Prostate gland (tissue), 2 donors: Measurements from ENCODE around the gene STXBP3. TPM values are rescaled to one million over a fixed set of nuclear protein-coding genes. Genes with fewer than 3 reads are reported as not detected.

Experiments used
- DNase-seq: peaks from one replicate; pipeline ENCODE4 v3.0.0-alpha.2; 2019; ENCODE audit warnings: low spot score
- H3K27ac ChIP-seq, 2 donors: fragments of 200-600 bp; sonication (generic); 2 replicates each; pipeline ENCODE4 v1.5.1; 2017 to 2019
- H3K27me3 ChIP-seq: fragments of 200-600 bp; sonication (generic); replicated peaks from 2 replicates; pipeline ENCODE4 v1.5.1; 2019; ENCODE audit not compliant: insufficient read depth
- H3K36me3 ChIP-seq, 2 donors: fragments of 200-600 bp; sonication (generic); 1 replicate in 1 of 2; 2 replicates in 1 of 2; pipeline versions ENCODE4 v1.5.1 to v1.8.1; 2017 to 2019
- H3K4me1 ChIP-seq: fragments of 200-600 bp; sonication (generic); replicated peaks from 2 replicates; pipeline ENCODE4 v1.5.1; 2019
- H3K4me3 ChIP-seq, 2 donors: fragments of 200-600 bp; sonication (generic); 2 replicates each; pipeline ENCODE4 v1.5.1; 2017 to 2019
- H3K9me3 ChIP-seq: fragments of 200-600 bp; sonication (generic); 2 replicates; pipeline ENCODE4 v1.5.1; 2017
- CTCF ChIP-seq, 4 experiments: fragments of 200-600 bp in 2 of 4; fragments of 450-650 bp in 2 of 4; sonication (generic) in 2 of 4; IDR thresholded peaks; 1 replicate in 3 of 4; 2 replicates in 1 of 4; pipeline ENCODE4 v1.5.1; 2016 to 2019; ENCODE audit warnings: antibody characterized with exemption in 4 of 4, mild to moderate bottlenecking in 2 of 4, moderate library complexity in 2 of 4
- POLR2A ChIP-seq: fragments of 450-650 bp; IDR thresholded peaks from one replicate; pipeline ENCODE4 v1.6.1; 2016; ENCODE audit warnings: antibody characterized with exemption, mild to moderate bottlenecking
- POLR2AphosphoS5 ChIP-seq: sonication (generic); formaldehyde crosslinking; IDR thresholded peaks from one replicate; pipeline ENCODE4 v1.6.1; 2017; ENCODE audit warnings: antibody characterized with exemption
- WGBS: methylation state at CpG from one replicate; pipeline ENCODE4 v1.1.5; 2018; 5-methylcytosine and 5-hydroxymethylcytosine counted together
- intact Hi-C: fragments of 100-400 bp; cut with DNase I; formaldehyde crosslinking; loops from one replicate; pipeline ENCODE4 v1.14.2; 2022
- total RNA-seq, 2 donors: library from RNA; depleted of rRNA; stranded (reverse); fragments of >200 nt; gene quantifications; one replicate each; pipeline ENCODE4 v1.1.0, GENCODE V29; 2016

The STXBP3 gene
- total RNA-seq, 2 donors from 2014 or later: 41.1 to 55.4 TPM

- intact Hi-C loops: no loop called here
- WGBS: 95% methylated on average over 1 of the region's 1 CpG
- H3K27ac ChIP-seq: no peak overlapping the region
- no peaks in the 10 kb centered on the region for H3K4me1 ChIP-seq
- H3K27me3 ChIP-seq: no peaks in the 10 kb centered on the region
- TF ChIP-seq POLR2A: no peak
- no peak for TF ChIP-seq POLR2AphosphoS5
- no peak for TF ChIP-seq CTCF (IDR thresholded peaks at IDR 0.05)
- no peak overlapping the region for H3K4me3 ChIP-seq
- H3K36me3 ChIP-seq: no peaks in the 10 kb centered on the region
- DNase-seq: no peak
- no peaks in the 10 kb centered on the region for H3K9me3 ChIP-seq
Measured at GRCh38 chr1:108847494-108847893, 101.0 kb downstream of the STXBP3 start.

- Histone ChIP-seq H3K36me3 (no peaks in the 10 kb centered on the region), H3K4me3 (no peak overlapping the region), H3K27ac (no peak overlapping the region), H3K4me1 (no peaks in the 10 kb centered on the region), H3K9me3 (no peaks in the 10 kb centered on the region), H3K27me3 (no peaks in the 10 kb centered on the region)
- DNase-seq: no peak
- no peak for TF ChIP-seq CTCF (IDR thresholded peaks at IDR 0.05)
- TF ChIP-seq POLR2AphosphoS5: no peak
- TF ChIP-seq POLR2A: no peak
- intact Hi-C loops: no loop called here
Measured at GRCh38 chr1:108848806-108849205, 102.3 kb downstream of the STXBP3 start.

- intact Hi-C loops: no loop called here
- H3K9me3 ChIP-seq: no peaks in the 10 kb centered on the region
- no peaks in the 10 kb centered on the region for H3K27me3 ChIP-seq
- TF ChIP-seq POLR2A: no peak
- no peak for TF ChIP-seq POLR2AphosphoS5
- no peak for TF ChIP-seq CTCF (IDR thresholded peaks at IDR 0.05)
- H3K36me3 ChIP-seq: no peaks in the 10 kb centered on the region
- WGBS: 92% methylated on average over 7 of the region's 7 CpGs
- H3K27ac ChIP-seq: no peak overlapping the region
- no peak for DNase-seq
- H3K4me1 ChIP-seq: no peaks in the 10 kb centered on the region
- no peak overlapping the region for H3K4me3 ChIP-seq
Measured at GRCh38 chr1:108850929-108851328, 104.5 kb downstream of the STXBP3 start.

- no peak overlapping the region for H3K4me3 ChIP-seq
- TF ChIP-seq POLR2AphosphoS5 (no peak), POLR2A (no peak), CTCF (IDR thresholded peaks at IDR 0.05) (no peak)
- no peak for DNase-seq
- intact Hi-C loops: no loop called here
- no peaks in the 10 kb centered on the region for H3K9me3 ChIP-seq
- H3K27ac ChIP-seq: no peak overlapping the region
- no peaks in the 10 kb centered on the region for H3K27me3 ChIP-seq
- 88% methylated on average over 4 of the region's 4 CpGs for whole genome bisulfite sequencing
- H3K36me3 ChIP-seq: no peaks in the 10 kb centered on the region
- H3K4me1 ChIP-seq: no peaks in the 10 kb centered on the region
Measured at GRCh38 chr1:108851567-108851966, 105.1 kb downstream of the STXBP3 start.

GRCh38 chr1:108852221-108852975, 105.9 kb downstream of the STXBP3 start:
- intact Hi-C loops: no loop called here
- no peak for DNase-seq

More at GRCh38 chr1:108852221-108852975, 105.9 kb downstream of the STXBP3 start:
- Histone ChIP-seq H3K4me1 (no peaks in the 10 kb centered on the region), H3K9me3 (no peaks in the 10 kb centered on the region), H3K27ac (no peak overlapping the region), H3K27me3 (no peaks in the 10 kb centered on the region), H3K36me3 (no peaks in the 10 kb centered on the region), H3K4me3 (no peak overlapping the region)
- TF ChIP-seq CTCF (IDR thresholded peaks at IDR 0.05): no peak
- no peak for TF ChIP-seq POLR2AphosphoS5
- no peak for TF ChIP-seq POLR2A
- 56% methylated on average over 7 of the region's 7 CpGs for WGBS
